Breast epithelium (tissue), 4 donors: ENCODE data around the gene ZNF407. TPM values are rescaled to one million over a fixed set of nuclear protein-coding genes. Genes with fewer than 3 reads are reported as not detected.

Experiments
- DNase-seq, 2 donors: peaks; one replicate each; pipeline ENCODE4 v3.0.0-alpha.2; 2019; ENCODE audit warnings: low spot score in 2 of 2
- H3K27ac ChIP-seq, 2 donors: fragments of 200-600 bp; sonication (generic) in 1 of 2; one replicate each; pipeline ENCODE4 v1.5.1; 2016 to 2019; ENCODE audit warnings: mild to moderate bottlenecking in 1 of 2
- H3K27me3 ChIP-seq, 2 donors: fragments of 200-600 bp; sonication (generic) in 1 of 2; one replicate each; pipeline versions ENCODE4 v1.5.1 to v1.6.0; 2017 to 2019; ENCODE audit warnings: control low read depth in 1 of 2, mild to moderate bottlenecking in 1 of 2
- H3K36me3 ChIP-seq: fragments of 200-600 bp; one replicate; pipeline ENCODE4 v1.5.1; 2019
- H3K4me1 ChIP-seq, 2 donors: fragments of 200-600 bp; sonication (generic); one replicate each; pipeline ENCODE4 v1.5.1; 2016 to 2019; ENCODE audit warnings: control low read depth in 1 of 2
- H3K4me3 ChIP-seq, 3 donors: fragments of 200-600 bp; sonication (generic); 1 replicate in 2 of 3; 2 replicates in 1 of 3; pipeline ENCODE4 v1.5.1; 2016 to 2019; ENCODE audit warnings: mild to moderate bottlenecking in 3 of 3, moderate library complexity in 2 of 3
- H3K9me3 ChIP-seq, 2 donors: fragments of 200-600 bp; sonication (generic) in 1 of 2; one replicate each; pipeline ENCODE4 v1.5.1; 2016 to 2019; ENCODE audit warnings: control low read depth in 1 of 2
- POLR2A ChIP-seq: fragments of 450-650 bp; IDR thresholded peaks from one replicate; pipeline ENCODE4 v1.6.1; 2016; ENCODE audit warnings: antibody characterized with exemption, mild to moderate bottlenecking, moderate library complexity
- POLR2AphosphoS5 ChIP-seq, 3 donors: sonication (generic); formaldehyde crosslinking; IDR thresholded peaks; one replicate each; pipeline ENCODE4 v1.6.1; 2017; ENCODE audit warnings: antibody characterized with exemption in 3 of 3
- intact Hi-C: fragments of 100-400 bp; cut with DNase I; formaldehyde crosslinking; loops from one replicate; pipeline ENCODE4 v1.15.1; 2023; ENCODE audit warnings: low total_unique reads
- total RNA-seq, 3 donors: library from RNA; depleted of rRNA; stranded (reverse); fragments of >200 nt; gene quantifications; one replicate each; pipeline ENCODE4 v1.1.0, GENCODE V29; 2016
- TF ChIP-seq, protein P1 (sequence below), 3 donors: fragments of 450-650 bp; IDR thresholded peaks; one replicate each; pipeline ENCODE4 v1.5.1; 2016 to 2017; ENCODE audit warnings: antibody characterized with exemption in 3 of 3, mild to moderate bottlenecking in 3 of 3, moderate library complexity in 3 of 3

The ZNF407 gene
- total RNA-seq, 3 donors from 2014 or later = 14.9 to 30.1 (median 22.3) TPM

DNA sequence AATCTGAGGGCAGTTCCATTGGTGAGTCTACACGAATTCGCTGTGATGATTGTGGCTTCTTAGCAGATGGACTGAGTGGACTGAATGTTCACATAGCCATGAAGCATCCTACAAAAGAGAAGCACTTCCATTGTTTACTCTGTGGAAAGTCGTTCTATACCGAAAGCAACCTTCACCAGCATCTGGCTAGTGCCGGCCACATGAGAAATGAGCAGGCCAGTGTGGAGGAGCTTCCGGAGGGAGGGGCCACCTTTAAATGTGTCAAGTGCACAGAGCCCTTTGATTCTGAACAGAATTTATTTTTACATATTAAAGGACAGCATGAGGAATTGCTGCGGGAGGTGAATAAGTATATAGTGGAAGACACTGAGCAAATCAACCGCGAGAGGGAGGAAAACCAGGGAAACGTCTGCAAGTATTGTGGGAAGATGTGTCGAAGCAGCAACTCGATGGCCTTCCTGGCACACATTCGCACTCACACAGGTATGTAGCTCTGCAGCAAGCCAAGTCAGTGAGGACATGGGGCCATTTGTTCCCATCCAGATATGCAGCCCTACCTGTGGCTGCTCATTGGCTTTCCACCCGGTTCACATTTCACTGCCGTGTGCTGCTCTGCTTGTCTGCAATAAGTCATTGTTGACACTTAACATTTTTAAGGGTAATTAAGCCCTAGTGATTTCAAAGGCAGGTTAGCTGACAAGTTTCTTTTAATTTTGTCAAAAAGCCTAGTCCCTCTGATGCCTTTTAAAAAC, 37.7 kb downstream of the ZNF407 start:
- Histone ChIP-seq H3K9me3 (no peaks in the 10 kb centered on the region), H3K36me3 (peaks cover 4% of the 10 kb centered on the region), H3K27me3 (no peaks in the 10 kb centered on the region), H3K4me1 (no peaks in the 10 kb centered on the region), H3K27ac (no peak overlapping the region), H3K4me3 (no peak overlapping the region)
- no peak for DNase-seq
- TF ChIP-seq, protein P1, sequence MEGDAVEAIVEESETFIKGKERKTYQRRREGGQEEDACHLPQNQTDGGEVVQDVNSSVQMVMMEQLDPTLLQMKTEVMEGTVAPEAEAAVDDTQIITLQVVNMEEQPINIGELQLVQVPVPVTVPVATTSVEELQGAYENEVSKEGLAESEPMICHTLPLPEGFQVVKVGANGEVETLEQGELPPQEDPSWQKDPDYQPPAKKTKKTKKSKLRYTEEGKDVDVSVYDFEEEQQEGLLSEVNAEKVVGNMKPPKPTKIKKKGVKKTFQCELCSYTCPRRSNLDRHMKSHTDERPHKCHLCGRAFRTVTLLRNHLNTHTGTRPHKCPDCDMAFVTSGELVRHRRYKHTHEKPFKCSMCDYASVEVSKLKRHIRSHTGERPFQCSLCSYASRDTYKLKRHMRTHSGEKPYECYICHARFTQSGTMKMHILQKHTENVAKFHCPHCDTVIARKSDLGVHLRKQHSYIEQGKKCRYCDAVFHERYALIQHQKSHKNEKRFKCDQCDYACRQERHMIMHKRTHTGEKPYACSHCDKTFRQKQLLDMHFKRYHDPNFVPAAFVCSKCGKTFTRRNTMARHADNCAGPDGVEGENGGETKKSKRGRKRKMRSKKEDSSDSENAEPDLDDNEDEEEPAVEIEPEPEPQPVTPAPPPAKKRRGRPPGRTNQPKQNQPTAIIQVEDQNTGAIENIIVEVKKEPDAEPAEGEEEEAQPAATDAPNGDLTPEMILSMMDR (IDR thresholded peaks at IDR 0.05) = no peak
- TF ChIP-seq POLR2AphosphoS5 (IDR thresholded peaks at IDR 0.05) (no peak), POLR2A (no peak)
- intact Hi-C loops = no loop called here

DNA sequence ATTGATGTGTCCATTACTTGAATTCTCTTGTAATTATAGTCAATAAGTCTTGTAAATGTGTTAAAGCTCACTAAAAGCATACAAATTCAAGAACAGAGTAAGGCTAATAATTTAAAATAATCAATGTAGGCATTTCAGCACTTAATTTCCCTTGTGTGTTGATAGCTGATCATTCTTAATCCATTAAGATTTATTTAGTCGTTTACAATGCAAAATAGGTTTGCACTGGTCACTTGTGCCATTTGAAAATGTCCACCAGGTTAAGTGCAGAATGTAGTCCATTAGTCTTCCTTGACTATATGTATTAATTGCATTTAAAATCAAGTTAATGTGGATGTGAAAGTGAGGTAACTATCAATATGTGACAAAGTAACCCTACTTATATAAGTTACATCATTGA, 39.4 kb downstream of the ZNF407 start:
- Histone ChIP-seq H3K9me3 (no peaks in the 10 kb centered on the region), H3K27ac (no peak overlapping the region), H3K36me3 (peaks cover 4% of the 10 kb centered on the region), H3K4me1 (no peaks in the 10 kb centered on the region), H3K27me3 (no peaks in the 10 kb centered on the region), H3K4me3 (no peak overlapping the region)
- DNase-seq = no peak
- intact Hi-C loops = no loop called here
- TF ChIP-seq, protein P1 (IDR thresholded peaks at IDR 0.05) = no peak
- TF ChIP-seq POLR2AphosphoS5 (IDR thresholded peaks at IDR 0.05) (no peak), POLR2A (no peak)

DNA sequence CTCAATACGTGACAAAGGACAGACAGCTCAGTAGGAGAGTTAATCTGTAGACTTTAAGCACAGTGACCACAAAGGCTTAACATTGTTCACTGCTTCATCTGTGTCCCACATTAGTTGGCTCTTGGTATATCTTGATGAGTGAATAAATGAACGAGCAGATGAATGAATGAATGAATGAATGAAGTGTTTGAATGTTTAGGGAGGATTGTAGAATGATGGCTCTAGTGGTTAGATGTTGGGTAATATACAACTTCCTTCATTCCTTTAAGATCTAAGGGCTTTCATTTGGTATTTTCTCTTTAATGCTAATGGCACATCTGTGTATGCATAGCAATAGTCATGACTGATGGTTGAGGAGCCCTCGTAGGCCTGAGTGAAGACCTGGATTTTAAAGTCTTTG, 40.5 kb downstream of the ZNF407 start:
- H3K36me3 ChIP-seq = peaks cover 4% of the 10 kb centered on the region
- intact Hi-C loops = no loop called here
- no peak for TF ChIP-seq POLR2A
- TF ChIP-seq, protein P1 (IDR thresholded peaks at IDR 0.05) = no peak
- no peak for TF ChIP-seq POLR2AphosphoS5 (IDR thresholded peaks at IDR 0.05)
- no peak overlapping the region for H3K4me3 ChIP-seq
- H3K4me1 ChIP-seq = no peaks in the 10 kb centered on the region
- DNase-seq = no peak
- no peaks in the 10 kb centered on the region for H3K27me3 ChIP-seq
- no peak overlapping the region for H3K27ac ChIP-seq
- H3K9me3 ChIP-seq = no peaks in the 10 kb centered on the region

DNA sequence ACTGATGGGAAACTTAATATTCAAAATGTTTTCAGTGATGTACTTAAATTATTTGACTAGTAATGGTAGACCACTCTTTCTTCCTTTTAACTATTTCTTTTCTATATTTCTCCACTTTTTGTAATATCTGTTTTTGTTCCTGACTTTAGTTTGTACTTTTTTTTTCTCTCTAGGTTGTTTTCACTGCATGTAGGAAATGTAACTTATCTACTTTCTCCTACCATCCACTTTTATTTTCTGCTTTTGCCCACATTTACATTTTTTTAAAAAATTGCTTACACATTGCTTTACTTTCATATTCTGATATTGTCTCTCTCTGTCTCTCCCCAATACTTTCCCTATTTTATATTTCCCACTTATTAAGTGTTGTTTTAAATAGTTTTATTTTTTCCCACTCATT, 47.0 kb downstream of the ZNF407 start:
- no peak for TF ChIP-seq POLR2AphosphoS5 (IDR thresholded peaks at IDR 0.05)
- TF ChIP-seq POLR2A = no peak
- TF ChIP-seq, protein P1 (IDR thresholded peaks at IDR 0.05) = no peak
- H3K27ac ChIP-seq = no peak overlapping the region

DNA sequence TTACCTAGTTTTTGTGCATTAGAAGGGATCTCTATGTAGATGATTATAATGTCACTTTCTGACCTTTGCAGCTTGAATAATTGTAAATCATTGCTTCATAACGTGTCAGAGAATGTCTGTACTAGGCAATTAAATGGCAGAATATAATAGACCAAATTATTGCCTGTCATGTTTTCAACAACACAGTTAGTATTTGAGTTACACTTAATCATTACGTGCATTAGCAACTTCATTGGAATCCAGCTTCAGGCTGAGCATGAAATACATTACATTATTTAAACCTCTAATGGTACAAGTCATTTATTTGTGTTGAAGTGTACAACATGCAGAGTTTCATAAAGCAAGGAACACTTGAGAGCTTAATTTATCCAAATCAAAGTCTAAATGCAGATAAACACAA, 48.0 kb downstream of the ZNF407 start:
- no peak for TF ChIP-seq POLR2A
- TF ChIP-seq POLR2AphosphoS5 (IDR thresholded peaks at IDR 0.05) = no peak
- TF ChIP-seq, protein P1 (IDR thresholded peaks at IDR 0.05) = no peak
- H3K27ac ChIP-seq = no peak overlapping the region
- intact Hi-C loops = no loop called here
- no peaks in the 10 kb centered on the region for H3K4me1 ChIP-seq
- H3K4me3 ChIP-seq = no peak overlapping the region
- H3K27me3 ChIP-seq = no peaks in the 10 kb centered on the region
- H3K9me3 ChIP-seq = no peaks in the 10 kb centered on the region
- no peak for DNase-seq
- H3K36me3 ChIP-seq = no peaks in the 10 kb centered on the region

More for the DNA sequence above, 47.0 kb downstream of the ZNF407 start:
- no peaks in the 10 kb centered on the region for H3K27me3 ChIP-seq
- H3K9me3 ChIP-seq = no peaks in the 10 kb centered on the region
- no peak overlapping the region for H3K4me3 ChIP-seq
- no peak for DNase-seq
- intact Hi-C loops = no loop called here
- H3K36me3 ChIP-seq = no peaks in the 10 kb centered on the region
- H3K4me1 ChIP-seq = no peaks in the 10 kb centered on the region
